Spleen (tissue), 7 donors: Measurements from ENCODE around the gene NISCH.

ENCODE experiments used
- POLR2A ChIP-seq, 3 donors: fragments of 450-650 bp; IDR thresholded peaks; one replicate each; pipeline ENCODE4 v1.5.1; 2017; ENCODE audit warnings: antibody characterized with exemption in 3 of 3, mild to moderate bottlenecking in 1 of 3
- TF ChIP-seq, protein P1 (sequence below), 11 experiments: fragments of 200-600 bp in 7 of 11; fragments of 450-650 bp in 4 of 11; sonication (generic) in 4 of 11; IDR thresholded peaks in 8 of 11; conservative IDR thresholded peaks in 3 of 11; 1 replicate in 7 of 11; 2 replicates in 4 of 11; pipeline versions ENCODE4 v1.4.0 to v1.8.0; 2016 to 2021; ENCODE audit warnings: antibody characterized with exemption in 11 of 11, inconsistent platforms in 4 of 11, mild to moderate bottlenecking in 1 of 11
- donor health status: DM: no; HTN: no; CAD: no; lungs with moderate emphysema.
- donor health status: DM: no; HTN: no; CAD: no.
- donor health status: DM: no; HTN: no; CAD: no.

DNA sequence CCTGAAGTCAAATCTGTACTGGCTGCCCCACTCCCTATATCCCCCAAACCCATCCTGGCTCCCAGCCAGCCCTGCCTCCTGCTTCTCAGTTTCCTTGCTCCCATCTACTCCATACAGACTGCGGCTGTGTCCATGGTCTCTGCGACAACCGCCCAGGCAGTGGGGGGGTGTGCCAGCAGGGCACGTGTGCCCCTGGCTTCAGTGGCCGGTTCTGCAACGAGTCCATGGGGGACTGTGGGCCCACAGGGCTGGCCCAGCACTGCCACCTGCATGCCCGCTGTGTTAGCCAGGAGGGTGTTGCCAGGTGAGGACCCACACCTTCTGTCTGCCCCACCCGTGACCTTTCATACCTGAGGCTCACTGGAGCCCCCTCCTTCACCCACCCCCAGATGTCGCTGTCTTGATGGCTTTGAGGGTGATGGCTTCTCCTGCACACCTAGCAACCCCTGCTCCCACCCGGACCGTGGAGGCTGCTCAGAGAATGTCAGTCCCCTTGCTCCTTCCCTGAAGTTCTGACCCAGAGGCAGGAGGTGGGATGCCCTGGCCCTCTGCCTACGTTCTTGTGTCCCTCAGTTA is 54.4 kb downstream of the NISCH start:
- TF ChIP-seq, protein P1, sequence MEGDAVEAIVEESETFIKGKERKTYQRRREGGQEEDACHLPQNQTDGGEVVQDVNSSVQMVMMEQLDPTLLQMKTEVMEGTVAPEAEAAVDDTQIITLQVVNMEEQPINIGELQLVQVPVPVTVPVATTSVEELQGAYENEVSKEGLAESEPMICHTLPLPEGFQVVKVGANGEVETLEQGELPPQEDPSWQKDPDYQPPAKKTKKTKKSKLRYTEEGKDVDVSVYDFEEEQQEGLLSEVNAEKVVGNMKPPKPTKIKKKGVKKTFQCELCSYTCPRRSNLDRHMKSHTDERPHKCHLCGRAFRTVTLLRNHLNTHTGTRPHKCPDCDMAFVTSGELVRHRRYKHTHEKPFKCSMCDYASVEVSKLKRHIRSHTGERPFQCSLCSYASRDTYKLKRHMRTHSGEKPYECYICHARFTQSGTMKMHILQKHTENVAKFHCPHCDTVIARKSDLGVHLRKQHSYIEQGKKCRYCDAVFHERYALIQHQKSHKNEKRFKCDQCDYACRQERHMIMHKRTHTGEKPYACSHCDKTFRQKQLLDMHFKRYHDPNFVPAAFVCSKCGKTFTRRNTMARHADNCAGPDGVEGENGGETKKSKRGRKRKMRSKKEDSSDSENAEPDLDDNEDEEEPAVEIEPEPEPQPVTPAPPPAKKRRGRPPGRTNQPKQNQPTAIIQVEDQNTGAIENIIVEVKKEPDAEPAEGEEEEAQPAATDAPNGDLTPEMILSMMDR (IDR thresholded peaks at IDR 0.05 in 8 of 11, conservative IDR thresholded peaks at IDR 0.05 in 3 of 11) = no peak
- no peak for TF ChIP-seq POLR2A (IDR thresholded peaks at IDR 0.05)
